Gastroesophageal sphincter (tissue), 4 donors: ENCODE results near the gene CPNE4. TPM values are rescaled to one million over a fixed set of nuclear protein-coding genes. Genes with fewer than 3 reads are reported as not detected.

Experiments
- ATAC-seq: fragments of 150-250 bp; one replicate; pipeline ENCODE4 v1.9.1; 2016; ENCODE audit warnings: mild to moderate bottlenecking, moderate library complexity
- H3K27ac ChIP-seq, 4 donors: fragments of 200-600 bp; sonication (generic) in 3 of 4; 1 replicate in 3 of 4; 2 replicates in 1 of 4; pipeline ENCODE4 v1.5.1; 2016 to 2019
- H3K27me3 ChIP-seq: fragments of 200-600 bp; sonication (generic); one replicate; pipeline ENCODE4 v1.5.1; 2019
- H3K36me3 ChIP-seq, 2 donors: fragments of 200-600 bp; sonication (generic); one replicate each; pipeline ENCODE4 v1.5.1; 2019; ENCODE audit warnings: control low read depth in 1 of 2
- H3K4me1 ChIP-seq, 3 donors: fragments of 200-600 bp; sonication (generic); 1 replicate in 2 of 3; 2 replicates in 1 of 3; pipeline ENCODE4 v1.5.1; 2016 to 2019; ENCODE audit warnings: control low read depth in 2 of 3
- H3K4me3 ChIP-seq, 2 donors: fragments of 200-600 bp; sonication (generic); one replicate each; pipeline ENCODE4 v1.5.1; 2019; ENCODE audit warnings: mild to moderate bottlenecking in 1 of 2, moderate library complexity in 1 of 2
- H3K9me3 ChIP-seq, 3 donors: fragments of 200-600 bp; sonication (generic); one replicate each; pipeline ENCODE4 v1.5.1; 2017 to 2019; ENCODE audit warnings: control low read depth in 2 of 3
- EP300 ChIP-seq: sonication (generic); formaldehyde crosslinking; IDR thresholded peaks from one replicate; pipeline ENCODE4 v1.6.1; 2017; ENCODE audit warnings: antibody characterized with exemption, mild to moderate bottlenecking
- POLR2A ChIP-seq, 2 donors: fragments of 450-650 bp; IDR thresholded peaks; one replicate each; pipeline ENCODE4 v1.6.1; 2017; ENCODE audit warnings: antibody characterized with exemption in 2 of 2, mild to moderate bottlenecking in 2 of 2, moderate library complexity in 1 of 2
- POLR2AphosphoS5 ChIP-seq: sonication (generic); formaldehyde crosslinking; IDR thresholded peaks from one replicate; pipeline ENCODE4 v1.6.1; 2017; ENCODE audit warnings: antibody characterized with exemption
- WGBS, 2 donors: methylation state at CpG; one replicate each; pipeline ENCODE4 v1.1.5; 2018; ENCODE audit warnings: low coverage in 1 of 2; 5-methylcytosine and 5-hydroxymethylcytosine counted together
- total RNA-seq, 4 donors: library from RNA; depleted of rRNA; stranded (reverse); fragments of >200 nt; gene quantifications; one replicate each; pipeline ENCODE4 v1.1.0, GENCODE V29; 2016
- TF ChIP-seq, protein P1 (sequence below), 4 experiments: fragments of 200-600 bp in 2 of 4; fragments of 450-650 bp in 2 of 4; sonication (generic) in 1 of 4; IDR thresholded peaks; one replicate each; pipeline ENCODE4 v1.5.1; 2017 to 2019; ENCODE audit warnings: antibody characterized with exemption in 4 of 4, mild to moderate bottlenecking in 2 of 4, moderate library complexity in 2 of 4

CPNE4 gene
- total RNA-seq, 4 donors from 2014 or later, result not detected

GRCh38 chr3:131622726-131623125, 412.1 kb downstream of the CPNE4 start:
- ATAC-seq, result no peak
- H3K9me3 ChIP-seq, result no peaks in the 10 kb centered on the region
- WGBS, 2 donors, result 69 to 84% methylated on average over 5 of the region's 5 CpGs
- H3K4me3 ChIP-seq, result no peak overlapping the region
- TF ChIP-seq POLR2A (IDR thresholded peaks at IDR 0.05) (no peak), EP300 (no peak), POLR2AphosphoS5 (no peak)
- TF ChIP-seq, protein P1, sequence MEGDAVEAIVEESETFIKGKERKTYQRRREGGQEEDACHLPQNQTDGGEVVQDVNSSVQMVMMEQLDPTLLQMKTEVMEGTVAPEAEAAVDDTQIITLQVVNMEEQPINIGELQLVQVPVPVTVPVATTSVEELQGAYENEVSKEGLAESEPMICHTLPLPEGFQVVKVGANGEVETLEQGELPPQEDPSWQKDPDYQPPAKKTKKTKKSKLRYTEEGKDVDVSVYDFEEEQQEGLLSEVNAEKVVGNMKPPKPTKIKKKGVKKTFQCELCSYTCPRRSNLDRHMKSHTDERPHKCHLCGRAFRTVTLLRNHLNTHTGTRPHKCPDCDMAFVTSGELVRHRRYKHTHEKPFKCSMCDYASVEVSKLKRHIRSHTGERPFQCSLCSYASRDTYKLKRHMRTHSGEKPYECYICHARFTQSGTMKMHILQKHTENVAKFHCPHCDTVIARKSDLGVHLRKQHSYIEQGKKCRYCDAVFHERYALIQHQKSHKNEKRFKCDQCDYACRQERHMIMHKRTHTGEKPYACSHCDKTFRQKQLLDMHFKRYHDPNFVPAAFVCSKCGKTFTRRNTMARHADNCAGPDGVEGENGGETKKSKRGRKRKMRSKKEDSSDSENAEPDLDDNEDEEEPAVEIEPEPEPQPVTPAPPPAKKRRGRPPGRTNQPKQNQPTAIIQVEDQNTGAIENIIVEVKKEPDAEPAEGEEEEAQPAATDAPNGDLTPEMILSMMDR (IDR thresholded peaks at IDR 0.05), result no peak
- no peaks in the 10 kb centered on the region for H3K4me1 ChIP-seq
- no peaks in the 10 kb centered on the region for H3K36me3 ChIP-seq
- no peaks in the 10 kb centered on the region for H3K27me3 ChIP-seq
- H3K27ac ChIP-seq, result no peak overlapping the region

DNA sequence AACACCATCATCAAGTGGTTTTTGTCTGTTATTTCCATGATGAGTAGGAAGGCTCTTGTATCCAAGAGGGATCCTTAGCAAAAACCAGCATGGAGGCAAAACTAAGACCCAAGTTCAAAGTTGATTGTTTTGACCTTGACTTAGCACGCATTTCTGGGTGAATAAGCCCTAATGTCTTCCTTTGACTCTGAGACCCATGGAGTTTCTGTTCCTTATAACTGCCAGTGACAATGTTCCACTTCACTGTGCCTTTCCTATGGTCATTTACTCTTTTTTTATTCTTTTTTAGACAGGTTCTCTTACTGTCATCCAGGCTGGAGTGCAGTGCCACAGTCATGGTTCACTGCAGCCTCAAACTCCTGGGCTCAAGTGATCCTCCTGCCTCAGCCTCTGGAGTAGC, 413.8 kb downstream of the CPNE4 start:
- Histone ChIP-seq H3K4me3 (no peak overlapping the region), H3K4me1 (no peaks in the 10 kb centered on the region)
- 83 to 100% methylated on average over 1 of the region's 1 CpG for WGBS, 2 donors

GRCh38 chr3:131619821-131620220, 415.0 kb downstream of the CPNE4 start:
- no peak overlapping the region for H3K27ac ChIP-seq
- WGBS, 2 donors, result 21 to 33% methylated on average over 1 to 2 of the region's 2 CpGs
- ATAC-seq, result no peak
- H3K36me3 ChIP-seq, result no peaks in the 10 kb centered on the region
- H3K4me3 ChIP-seq, result no peak overlapping the region
- no peaks in the 10 kb centered on the region for H3K27me3 ChIP-seq
- TF ChIP-seq EP300 (no peak), POLR2A (IDR thresholded peaks at IDR 0.05) (no peak), POLR2AphosphoS5 (no peak)
- no peaks in the 10 kb centered on the region for H3K4me1 ChIP-seq
- no peaks in the 10 kb centered on the region for H3K9me3 ChIP-seq

More for the DNA sequence above, 413.8 kb downstream of the CPNE4 start:
- Histone ChIP-seq H3K9me3 (no peaks in the 10 kb centered on the region), H3K27me3 (no peaks in the 10 kb centered on the region), H3K36me3 (no peaks in the 10 kb centered on the region), H3K27ac (no peak overlapping the region)
- no peak for ATAC-seq
- TF ChIP-seq, protein P1 (IDR thresholded peaks at IDR 0.05), result no peak
- no peak for TF ChIP-seq EP300
- no peak for TF ChIP-seq POLR2A (IDR thresholded peaks at IDR 0.05)
- no peak for TF ChIP-seq POLR2AphosphoS5

- Histone ChIP-seq H3K9me3 (no peaks in the 10 kb centered on the region), H3K36me3 (no peaks in the 10 kb centered on the region), H3K4me3 (no peak overlapping the region), H3K27ac (no peak overlapping the region), H3K4me1 (no peaks in the 10 kb centered on the region), H3K27me3 (no peaks in the 10 kb centered on the region)
- TF ChIP-seq, protein P1 (IDR thresholded peaks at IDR 0.05), result no peak
- TF ChIP-seq POLR2A (IDR thresholded peaks at IDR 0.05) (no peak), EP300 (no peak), POLR2AphosphoS5 (no peak)
- no peak for ATAC-seq
- 48 to 52% methylated on average over 2 to 3 of the region's 3 CpGs for WGBS, 2 donors
These were observed 418.1 kb downstream of the CPNE4 start for GRCh38 chr3:131616719-131617118.

DNA sequence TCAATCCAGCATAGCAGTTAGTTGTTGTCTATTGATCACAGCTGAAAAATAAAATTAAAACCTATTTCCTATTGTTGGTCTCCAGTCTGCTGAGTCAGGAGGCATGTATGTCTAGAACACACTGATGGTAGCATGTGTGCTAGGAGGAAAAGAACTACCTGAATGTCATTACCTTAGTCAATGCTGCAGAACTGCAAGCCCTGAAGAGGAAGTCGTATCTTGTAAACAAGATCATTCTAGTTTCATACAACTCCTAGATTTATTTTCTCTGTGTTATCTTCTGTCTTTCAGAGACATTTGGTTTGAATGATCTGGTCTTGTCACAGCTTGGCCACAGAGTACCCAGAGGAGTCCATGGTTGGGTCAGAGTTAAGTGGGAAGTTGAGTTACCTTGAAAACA, 422.1 kb downstream of the CPNE4 start:
- 78 to 80% methylated on average over 1 of the region's 1 CpG for WGBS, 2 donors
- Histone ChIP-seq H3K27ac (no peak overlapping the region), H3K9me3 (no peaks in the 10 kb centered on the region), H3K4me1 (no peaks in the 10 kb centered on the region), H3K27me3 (no peaks in the 10 kb centered on the region), H3K4me3 (no peak overlapping the region), H3K36me3 (no peaks in the 10 kb centered on the region)
- ATAC-seq, result no peak
- TF ChIP-seq POLR2AphosphoS5 (no peak), EP300 (no peak), POLR2A (IDR thresholded peaks at IDR 0.05) (no peak)
- TF ChIP-seq, protein P1 (IDR thresholded peaks at IDR 0.05), result no peak

DNA sequence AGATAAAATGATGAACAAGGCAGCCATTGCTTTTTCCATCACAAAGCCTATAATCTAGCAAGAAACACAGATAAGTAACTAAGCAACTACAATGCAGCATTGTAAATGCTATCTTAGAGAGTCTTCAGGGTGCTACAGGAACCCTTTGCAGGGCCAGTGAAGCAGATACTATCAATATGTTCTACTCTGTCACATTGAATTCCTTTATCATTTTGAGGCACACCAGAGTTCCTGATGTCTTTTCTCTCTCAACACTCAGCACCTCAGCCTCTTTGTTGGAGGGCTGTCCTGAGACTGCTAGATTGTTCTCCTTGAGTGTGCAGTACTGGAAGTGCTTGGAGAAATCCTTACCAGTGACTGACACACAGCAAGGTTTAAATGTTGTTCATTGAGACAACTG, 424.6 kb downstream of the CPNE4 start:
- Histone ChIP-seq H3K36me3 (no peaks in the 10 kb centered on the region), H3K4me1 (no peaks in the 10 kb centered on the region), H3K4me3 (no peak overlapping the region), H3K27me3 (no peaks in the 10 kb centered on the region), H3K9me3 (no peaks in the 10 kb centered on the region), H3K27ac (no peak overlapping the region)
- TF ChIP-seq, protein P1 (IDR thresholded peaks at IDR 0.05), result no peak
- no peak for TF ChIP-seq POLR2AphosphoS5
- TF ChIP-seq EP300, result no peak
- TF ChIP-seq POLR2A (IDR thresholded peaks at IDR 0.05), result no peak
- no peak for ATAC-seq
